HCT116 (cell line): ENCODE data around the gene TAF6.

ENCODE experiments used
- CEBPB ChIP-seq: IDR thresholded peaks from 2 replicates; pipeline ENCODE4 v1.6.1; 2012; ENCODE audit warnings: low read depth
- EZH2phosphoT487 ChIP-seq: fragments of 200-600 bp; IDR thresholded peaks from 2 replicates; pipeline ENCODE4 v1.6.1; 2018; ENCODE audit warnings: antibody characterized with exemption, borderline replicate concordance
- POLR2A ChIP-seq: IDR thresholded peaks from 2 replicates; pipeline ENCODE4 v1.7.0; 2011; ENCODE audit warnings: borderline replicate concordance; ENCODE audit not compliant: insufficient read depth, insufficient read length; ENCODE audit errors: extremely low read depth
- TF ChIP-seq, protein P1 (sequence below), 3 experiments: fragments of 200-600 bp in 1 of 3; sonication (generic) in 1 of 3; IDR thresholded peaks in 2 of 3; conservative IDR thresholded peaks in 1 of 3; 2 replicates each; pipeline ENCODE4 v1.5.1; 2012 to 2017; ENCODE audit warnings: low read depth in 2 of 3, low read length in 2 of 3, antibody characterized with exemption in 1 of 3, borderline replicate concordance in 1 of 3, control low read depth in 1 of 3, mild to moderate bottlenecking in 1 of 3, mixed read lengths in 1 of 3, mixed run types in 1 of 3, moderate library complexity in 1 of 3; ENCODE audit not compliant: insufficient read depth in 1 of 3
- TF ChIP-seq, protein P2 (sequence below): IDR thresholded peaks from 2 replicates; pipeline ENCODE4 v1.6.1; 2012; ENCODE audit warnings: low read depth
- TF ChIP-seq, protein P3 (sequence below): IDR thresholded peaks from 2 replicates; pipeline ENCODE4 v1.6.1; 2012

DNA sequence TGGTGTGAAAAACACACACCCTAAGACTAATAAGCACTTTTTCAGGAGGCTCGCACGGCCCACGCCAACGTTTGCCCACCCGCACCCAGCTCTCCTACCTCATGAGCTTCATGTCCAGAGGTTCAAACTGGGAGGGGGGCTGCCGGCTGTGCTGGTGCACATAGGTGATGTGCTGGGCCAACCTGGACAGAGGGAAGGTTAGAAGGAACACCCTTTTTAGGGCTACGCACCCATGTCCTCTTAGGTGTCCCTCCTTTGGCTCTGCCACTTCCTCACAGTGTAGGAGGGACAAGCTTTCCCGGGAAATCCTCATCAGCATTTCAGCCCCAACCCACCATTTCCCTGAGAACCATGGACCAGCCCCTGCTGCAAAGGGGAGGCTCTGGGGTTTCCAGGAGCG is 23.9 kb downstream of the TAF6 start:
- TF ChIP-seq, protein P1, sequence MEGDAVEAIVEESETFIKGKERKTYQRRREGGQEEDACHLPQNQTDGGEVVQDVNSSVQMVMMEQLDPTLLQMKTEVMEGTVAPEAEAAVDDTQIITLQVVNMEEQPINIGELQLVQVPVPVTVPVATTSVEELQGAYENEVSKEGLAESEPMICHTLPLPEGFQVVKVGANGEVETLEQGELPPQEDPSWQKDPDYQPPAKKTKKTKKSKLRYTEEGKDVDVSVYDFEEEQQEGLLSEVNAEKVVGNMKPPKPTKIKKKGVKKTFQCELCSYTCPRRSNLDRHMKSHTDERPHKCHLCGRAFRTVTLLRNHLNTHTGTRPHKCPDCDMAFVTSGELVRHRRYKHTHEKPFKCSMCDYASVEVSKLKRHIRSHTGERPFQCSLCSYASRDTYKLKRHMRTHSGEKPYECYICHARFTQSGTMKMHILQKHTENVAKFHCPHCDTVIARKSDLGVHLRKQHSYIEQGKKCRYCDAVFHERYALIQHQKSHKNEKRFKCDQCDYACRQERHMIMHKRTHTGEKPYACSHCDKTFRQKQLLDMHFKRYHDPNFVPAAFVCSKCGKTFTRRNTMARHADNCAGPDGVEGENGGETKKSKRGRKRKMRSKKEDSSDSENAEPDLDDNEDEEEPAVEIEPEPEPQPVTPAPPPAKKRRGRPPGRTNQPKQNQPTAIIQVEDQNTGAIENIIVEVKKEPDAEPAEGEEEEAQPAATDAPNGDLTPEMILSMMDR (IDR thresholded peaks at IDR 0.05 in 2 of 3, conservative IDR thresholded peaks at IDR 0.05 in 1 of 3; ENCODE audit: borderline replicate concordance in 1 of 3, insufficient read depth in 1 of 3, low read depth in 2 of 3, low read length in 2 of 3) = no peak
- TF ChIP-seq, protein P2, sequence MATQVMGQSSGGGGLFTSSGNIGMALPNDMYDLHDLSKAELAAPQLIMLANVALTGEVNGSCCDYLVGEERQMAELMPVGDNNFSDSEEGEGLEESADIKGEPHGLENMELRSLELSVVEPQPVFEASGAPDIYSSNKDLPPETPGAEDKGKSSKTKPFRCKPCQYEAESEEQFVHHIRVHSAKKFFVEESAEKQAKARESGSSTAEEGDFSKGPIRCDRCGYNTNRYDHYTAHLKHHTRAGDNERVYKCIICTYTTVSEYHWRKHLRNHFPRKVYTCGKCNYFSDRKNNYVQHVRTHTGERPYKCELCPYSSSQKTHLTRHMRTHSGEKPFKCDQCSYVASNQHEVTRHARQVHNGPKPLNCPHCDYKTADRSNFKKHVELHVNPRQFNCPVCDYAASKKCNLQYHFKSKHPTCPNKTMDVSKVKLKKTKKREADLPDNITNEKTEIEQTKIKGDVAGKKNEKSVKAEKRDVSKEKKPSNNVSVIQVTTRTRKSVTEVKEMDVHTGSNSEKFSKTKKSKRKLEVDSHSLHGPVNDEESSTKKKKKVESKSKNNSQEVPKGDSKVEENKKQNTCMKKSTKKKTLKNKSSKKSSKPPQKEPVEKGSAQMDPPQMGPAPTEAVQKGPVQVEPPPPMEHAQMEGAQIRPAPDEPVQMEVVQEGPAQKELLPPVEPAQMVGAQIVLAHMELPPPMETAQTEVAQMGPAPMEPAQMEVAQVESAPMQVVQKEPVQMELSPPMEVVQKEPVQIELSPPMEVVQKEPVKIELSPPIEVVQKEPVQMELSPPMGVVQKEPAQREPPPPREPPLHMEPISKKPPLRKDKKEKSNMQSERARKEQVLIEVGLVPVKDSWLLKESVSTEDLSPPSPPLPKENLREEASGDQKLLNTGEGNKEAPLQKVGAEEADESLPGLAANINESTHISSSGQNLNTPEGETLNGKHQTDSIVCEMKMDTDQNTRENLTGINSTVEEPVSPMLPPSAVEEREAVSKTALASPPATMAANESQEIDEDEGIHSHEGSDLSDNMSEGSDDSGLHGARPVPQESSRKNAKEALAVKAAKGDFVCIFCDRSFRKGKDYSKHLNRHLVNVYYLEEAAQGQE = no peak
- TF ChIP-seq, protein P3, sequence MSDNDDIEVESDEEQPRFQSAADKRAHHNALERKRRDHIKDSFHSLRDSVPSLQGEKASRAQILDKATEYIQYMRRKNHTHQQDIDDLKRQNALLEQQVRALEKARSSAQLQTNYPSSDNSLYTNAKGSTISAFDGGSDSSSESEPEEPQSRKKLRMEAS = no peak
- TF ChIP-seq EZH2phosphoT487 (no peak), POLR2A (no peak), CEBPB (no peak)
